22Rv1 (cell line): ENCODE data around the gene SEMA6D.

Source experiments
- CTCF ChIP-seq: fragments of 450-650 bp; IDR thresholded peaks from 2 replicates; pipeline ENCODE4 v1.5.1; 2017; ENCODE audit warnings: mild to moderate bottlenecking
- ZFX ChIP-seq: fragments of 450-650 bp; IDR thresholded peaks from 2 replicates; pipeline ENCODE4 v1.6.1; 2017; ENCODE audit warnings: antibody characterized with exemption, borderline replicate concordance

- TF ChIP-seq CTCF (no peak), ZFX (no peak)
These were observed 64.2 kb downstream of the SEMA6D start for GRCh38 chr15:47781527-47781926.
